Naive B cell (primary cell): ENCODE measurements around the gene TEKT4. TPM values are rescaled to one million over a fixed set of nuclear protein-coding genes. Genes with fewer than 3 reads are reported as not detected.
"Not testable (repeated sequence)": the region's sequence is repeated elsewhere in the genome, so short reads cannot be mapped to it uniquely, and the experiment has no call there.

Experiments
- ATAC-seq, 2 donors: fragments of 150-1000 bp; cut with Tn5 transposase; 2 replicates each; pipeline ENCODE4 v1.10.0; 2021; ENCODE audit warnings: low read depth in 2 of 2, mild to moderate bottlenecking in 2 of 2, moderate library complexity in 2 of 2
- DNase-seq: peaks from one replicate; pipeline ENCODE4 v3.0.0; 2022
- H3K27ac Mint-ChIP-seq, 6 donors: one replicate each; pipeline ENCODE4 v1.8.0; 2020 to 2022; ENCODE audit warnings: mild to moderate bottlenecking in 6 of 6, mixed read lengths in 6 of 6, moderate library complexity in 5 of 6, inconsistent platforms in 2 of 6
- H3K27me3 Mint-ChIP-seq, 3 donors: one replicate each; pipeline ENCODE4 v1.8.0; 2021 to 2022; ENCODE audit warnings: mixed read lengths in 3 of 3, mild to moderate bottlenecking in 1 of 3
- H3K36me3 Mint-ChIP-seq, 2 donors: one replicate each; pipeline ENCODE4 v1.8.0; 2020 to 2022; ENCODE audit warnings: mixed read lengths in 2 of 2, inconsistent platforms in 1 of 2, mild to moderate bottlenecking in 1 of 2
- H3K4me1 Mint-ChIP-seq, 3 donors: one replicate each; pipeline ENCODE4 v1.8.0; 2020 to 2022; ENCODE audit warnings: mixed read lengths in 3 of 3, inconsistent platforms in 1 of 3, mild to moderate bottlenecking in 1 of 3, moderate library complexity in 1 of 3
- H3K4me3 Mint-ChIP-seq, 8 donors: one replicate each; pipeline ENCODE4 v1.8.0; 2020 to 2022; ENCODE audit warnings: mild to moderate bottlenecking in 8 of 8, mixed read lengths in 8 of 8, moderate library complexity in 8 of 8, inconsistent platforms in 2 of 8
- H3K9me3 Mint-ChIP-seq, 7 donors: one replicate each; pipeline ENCODE4 v1.8.0; 2020 to 2022; ENCODE audit warnings: mixed read lengths in 7 of 7, mild to moderate bottlenecking in 5 of 7, inconsistent platforms in 2 of 7, moderate library complexity in 1 of 7
- polyA plus RNA-seq, 6 donors: library from polyadenylated mRNA; unstranded; fragments of 300-500 nt; fragmentation: Illumina TruSeq; gene quantifications; one replicate each; pipeline ENCODE4 v1.2.3, GENCODE V29; 2021; ENCODE audit warnings: low read depth in 6 of 6

TEKT4 gene
- polyA plus RNA-seq, 6 donors from 2014 or later, result not detected

GRCh38 chr2:94890234-94890633, 19.0 kb downstream of the TEKT4 start:
- H3K27ac Mint-ChIP-seq, result peak overlapping the region in 1 of 6 donors; percentile 47
- no peak for DNase-seq
- H3K27me3 Mint-ChIP-seq, result peaks cover 5 to 18% (median 9%) of the 10 kb centered on the region in 3 donors
- no peak for ATAC-seq
- H3K9me3 Mint-ChIP-seq, result peaks cover 0 to 3% (median 0%) of the 10 kb centered on the region in 7 donors
- no peaks in the 10 kb centered on the region for H3K36me3 Mint-ChIP-seq
- H3K4me1 Mint-ChIP-seq, result no peaks in the 10 kb centered on the region
- no peak overlapping the region for H3K4me3 Mint-ChIP-seq

DNA sequence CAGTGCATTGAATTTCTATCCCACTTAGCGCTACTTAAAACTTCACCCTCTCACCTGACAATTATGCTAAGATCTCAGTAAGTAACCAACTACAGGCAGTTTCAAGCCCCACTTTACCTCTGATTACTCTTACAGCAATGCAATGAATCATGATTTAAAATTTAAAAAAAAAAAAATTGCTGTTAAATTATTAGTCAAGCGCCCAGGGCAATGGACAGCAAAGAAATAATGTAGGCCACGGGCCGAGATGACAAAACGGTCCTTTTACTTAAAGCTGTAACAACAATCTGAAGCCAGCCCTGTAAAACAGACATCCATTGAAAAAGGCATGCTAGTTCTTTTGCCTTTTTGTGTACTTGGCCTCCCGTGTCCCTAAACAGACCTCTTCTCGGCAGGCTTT, 24.0 kb downstream of the TEKT4 start:
- H3K4me3 Mint-ChIP-seq, ATAC-seq, H3K36me3 Mint-ChIP-seq, H3K4me1 Mint-ChIP-seq, H3K9me3 Mint-ChIP-seq, H3K27ac Mint-ChIP-seq, DNase-seq: not testable (repeated sequence)
- H3K27me3 Mint-ChIP-seq, result peaks cover 3 to 23% (median 8%) of the 10 kb centered on the region in 3 donors

DNA sequence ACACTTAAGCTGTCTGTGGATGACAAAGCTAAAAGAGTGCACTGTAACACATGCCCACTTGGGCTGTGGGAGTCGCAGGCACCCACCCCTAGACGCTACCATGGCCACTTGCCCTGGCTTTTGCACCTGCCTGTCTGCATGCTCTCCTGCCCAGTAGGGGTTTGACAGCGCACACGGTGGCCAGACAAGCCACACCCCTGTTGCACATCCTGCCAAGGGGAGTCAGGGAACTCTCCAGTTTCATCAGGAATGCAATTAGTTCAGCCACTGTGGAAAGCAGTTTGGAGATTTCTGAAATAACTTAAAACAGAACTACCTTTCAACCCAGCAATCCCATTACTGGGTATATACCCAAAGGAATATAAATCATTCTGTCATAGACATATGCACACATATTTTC, 35.7 kb downstream of the TEKT4 start:
- not testable (repeated sequence) for H3K4me3 Mint-ChIP-seq, H3K27ac Mint-ChIP-seq, ATAC-seq, DNase-seq, H3K4me1 Mint-ChIP-seq
- Mint-ChIP-seq H3K9me3 (peaks cover 0 to 26% (median 7%) of the 10 kb centered on the region in 7 donors), H3K36me3 (peaks cover 4 to 12% of the 10 kb centered on the region in 2 donors), H3K27me3 (peaks cover 3 to 24% (median 18%) of the 10 kb centered on the region in 3 donors)

DNA sequence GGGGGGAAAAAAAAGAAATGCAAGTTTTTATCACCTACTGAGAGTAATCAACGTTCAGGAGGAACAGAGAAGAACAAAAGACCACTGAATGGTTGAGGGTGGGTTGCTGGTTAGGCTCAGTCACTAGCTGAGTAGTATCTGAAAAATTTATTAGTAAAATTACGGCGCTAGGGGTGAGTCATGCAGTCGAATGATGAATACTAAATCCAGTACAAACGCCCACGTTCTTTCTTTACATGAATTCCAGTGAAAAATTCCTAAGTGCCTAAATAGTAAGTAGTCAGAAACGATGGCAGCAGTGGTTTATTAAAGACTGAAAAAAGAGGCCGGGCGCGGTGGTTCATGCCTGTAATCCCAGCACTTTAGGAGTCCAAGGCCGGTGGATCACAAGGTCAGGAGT, 52.0 kb downstream of the TEKT4 start:
- no peaks in the 10 kb centered on the region for H3K4me1 Mint-ChIP-seq
- no peak for DNase-seq
- H3K4me3 Mint-ChIP-seq, result no peak overlapping the region
- H3K27me3 Mint-ChIP-seq, result peaks cover 0 to 11% (median 0%) of the 10 kb centered on the region in 3 donors
- no peak for ATAC-seq
- H3K9me3 Mint-ChIP-seq, result peaks cover 2 to 11% (median 8%) of the 10 kb centered on the region in 7 donors
- no peaks in the 10 kb centered on the region for H3K36me3 Mint-ChIP-seq
- H3K27ac Mint-ChIP-seq, result no peak overlapping the region

GRCh38 chr2:94924999-94925398, 53.8 kb downstream of the TEKT4 start:
- H3K4me1 Mint-ChIP-seq, H3K27ac Mint-ChIP-seq, H3K4me3 Mint-ChIP-seq, DNase-seq, H3K36me3 Mint-ChIP-seq, H3K27me3 Mint-ChIP-seq, ATAC-seq: not testable (repeated sequence)
- H3K9me3 Mint-ChIP-seq, result peaks cover 2 to 11% (median 6%) of the 10 kb centered on the region in 7 donors

Other genes starting within 250 kb of the TEKT4 start
- gene MAL, start 154.3 kb downstream of the TEKT4 start, polyA plus RNA-seq, result 1 to 10 TPM in 2 of 6 donors, under 1 TPM in 2, not detected in 2; 0.41 to 1.1 (median 0.75) TPM